ENCODE measurements around the gene NHERF2.

The NHERF2 gene

GRCh38 chr16:2040787-2041522 is 14.3 kb downstream of the NHERF2 start:
- DNase-seq (ENCODE audit: low read depth in 2 of 2) = no peak

- DNase-seq (ENCODE audit: low read depth in 2 of 2) = no peak
These were observed 15.7 kb downstream of the NHERF2 start for GRCh38 chr16:2042171-2042985.

GRCh38 chr16:2042986-2043666 is 16.4 kb downstream of the NHERF2 start:
- DNase-seq (ENCODE audit: low read depth in 2 of 2) = no peak

GRCh38 chr16:2043667-2044451 is 17.2 kb downstream of the NHERF2 start:
- DNase-seq (ENCODE audit: low read depth in 2 of 2) = no peak

- DNase-seq (ENCODE audit: low read depth in 2 of 2) = no peak
These were observed 17.8 kb downstream of the NHERF2 start for GRCh38 chr16:2044541-2044940.

- DNase-seq (ENCODE audit: low read depth in 2 of 2) = no peak
These were observed 19.5 kb downstream of the NHERF2 start for GRCh38 chr16:2045965-2046892.

- DNase-seq (ENCODE audit: low read depth in 2 of 2) = no peak
These were observed 20.2 kb downstream of the NHERF2 start for GRCh38 chr16:2046893-2047329.

GRCh38 chr16:2047330-2048115 is 20.8 kb downstream of the NHERF2 start, which contains the start of the genes NTHL1 and TSC2:
NTHL1 (minus strand) TSS chr16:2047834; CDS start chr16:2047823, 11 bp downstream.
TSC2 (plus strand) TSS chr16:2047985; CDS start chr16:2048616, 631 bp downstream.
- peak; percentile 86 to 88 for DNase-seq (ENCODE audit: low read depth in 2 of 2)

GRCh38 chr16:2048116-2048543 is 21.4 kb downstream of the NHERF2 start:
- DNase-seq (ENCODE audit: low read depth in 2 of 2) = peak in 1 of 2 donors; percentile 8

GRCh38 chr16:2053211-2053610 is 26.5 kb downstream of the NHERF2 start:
- no peak for DNase-seq (ENCODE audit: low read depth in 2 of 2)

GRCh38 chr16:2053897-2054296 is 27.2 kb downstream of the NHERF2 start:
- no peak for DNase-seq (ENCODE audit: low read depth in 2 of 2)

- no peak for DNase-seq (ENCODE audit: low read depth in 2 of 2)
These were observed 28.0 kb downstream of the NHERF2 start for GRCh38 chr16:2054543-2055245.

GRCh38 chr16:2056077-2056476 is 29.4 kb downstream of the NHERF2 start:
- DNase-seq (ENCODE audit: low read depth in 2 of 2) = no peak

GRCh38 chr16:2056681-2057407 is 30.1 kb downstream of the NHERF2 start:
- no peak for DNase-seq (ENCODE audit: low read depth in 2 of 2)

- DNase-seq (ENCODE audit: low read depth in 2 of 2) = no peak
These were observed 30.7 kb downstream of the NHERF2 start for GRCh38 chr16:2057438-2057837.

GRCh38 chr16:2058420-2058819 is 31.7 kb downstream of the NHERF2 start:
- no peak for DNase-seq (ENCODE audit: low read depth in 2 of 2)

- no peak for DNase-seq (ENCODE audit: low read depth in 2 of 2)
These were observed 32.2 kb downstream of the NHERF2 start for GRCh38 chr16:2058872-2059271.

GRCh38 chr16:2060346-2060745 is 33.6 kb downstream of the NHERF2 start:
- no peak for DNase-seq (ENCODE audit: low read depth in 2 of 2)
